ENCODE measurements around the gene RNF166.

RNF166 gene

DNA sequence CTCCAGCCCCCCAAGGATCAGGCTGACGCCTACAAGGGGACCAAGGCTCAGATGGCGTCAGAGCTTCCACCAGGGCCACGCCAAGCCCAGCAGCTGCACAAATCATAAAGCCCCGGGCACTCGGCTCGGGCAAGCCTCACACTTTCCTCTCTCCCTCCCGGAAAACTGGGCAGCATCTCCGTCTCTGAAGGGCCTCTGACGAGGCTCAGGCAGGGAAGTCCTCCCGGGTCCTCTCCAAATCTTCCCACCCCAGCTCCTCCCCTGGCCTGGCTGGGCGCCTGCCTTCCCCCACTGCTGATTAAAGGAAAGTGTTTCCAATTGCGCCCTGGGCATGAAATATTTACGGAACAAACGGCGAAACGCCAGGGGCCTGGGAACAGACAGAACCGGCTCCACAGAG lies 40.3 kb upstream of the RNF166 start:
- Histone ChIP-seq H3K9ac (ENCODE audit: low read depth, low read length) (no peak overlapping the region), H3K27me3 (ENCODE audit: control insufficient read depth, insufficient read depth, low read length) (no peaks in the 10 kb centered on the region), H3K4me1 (ENCODE audit: control insufficient read depth, insufficient read depth, low read length) (peaks cover 2% of the 10 kb centered on the region), H3K36me3 (ENCODE audit: control insufficient read depth, insufficient read depth, low read length) (no peaks in the 10 kb centered on the region), H3K9me3 (ENCODE audit: control insufficient read depth, insufficient read depth, low read length) (no peaks in the 10 kb centered on the region), H3K4me3 (ENCODE audit: low read depth, low read length) (no peak overlapping the region)

DNA sequence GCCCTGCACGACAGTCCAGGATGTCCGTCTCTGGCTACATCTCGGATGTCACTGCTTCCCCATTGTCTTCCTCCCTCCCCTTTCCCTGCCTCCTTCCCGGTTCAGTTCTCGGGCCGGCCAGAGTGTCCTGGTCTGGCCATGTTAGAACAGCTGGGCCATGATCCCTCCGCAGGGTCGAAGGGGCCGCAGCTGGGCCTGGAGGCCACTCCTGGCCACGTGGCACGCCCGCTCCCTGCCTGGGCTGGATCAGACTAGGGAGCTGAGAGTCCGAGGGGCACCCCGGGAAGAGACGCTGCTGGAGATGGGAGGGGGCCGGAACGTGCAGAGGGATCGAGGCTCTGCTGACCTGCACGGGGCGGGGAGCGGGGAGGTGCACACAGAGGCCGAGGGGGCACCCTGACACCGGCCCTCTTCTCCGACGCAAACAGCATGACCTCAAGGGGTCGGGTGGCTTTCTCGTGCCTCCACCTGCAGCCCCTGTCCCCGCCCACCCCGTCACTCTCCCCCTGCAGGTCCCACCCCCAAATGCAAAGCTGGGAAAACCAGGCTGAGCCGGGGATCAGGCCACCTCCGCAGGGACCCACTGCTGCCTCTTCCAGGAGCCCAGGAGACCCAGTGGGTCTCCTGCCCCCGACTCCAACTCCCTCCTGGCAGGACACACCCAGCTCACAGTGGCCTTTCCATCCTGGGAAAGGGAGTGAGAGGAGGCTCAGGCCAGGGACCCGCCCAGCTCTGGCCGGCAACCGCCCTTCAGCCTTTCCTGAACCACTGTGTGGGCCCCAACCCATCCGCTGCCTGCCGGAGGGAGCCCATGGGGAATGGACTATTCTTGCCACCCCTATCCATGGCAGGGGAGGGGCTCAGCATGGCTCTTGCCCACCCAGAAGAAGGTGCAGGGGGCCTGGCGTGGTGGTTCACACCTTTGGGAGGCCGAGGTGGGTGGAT lies 38.6 kb upstream of the RNF166 start:
- Histone ChIP-seq H3K27me3 (ENCODE audit: control insufficient read depth, insufficient read depth, low read length) (no peaks in the 10 kb centered on the region), H3K4me3 (ENCODE audit: low read depth, low read length) (no peak overlapping the region), H3K4me1 (ENCODE audit: control insufficient read depth, insufficient read depth, low read length) (peaks cover 2% of the 10 kb centered on the region), H3K36me3 (ENCODE audit: control insufficient read depth, insufficient read depth, low read length) (peaks cover 3% of the 10 kb centered on the region), H3K9ac (ENCODE audit: low read depth, low read length) (no peak overlapping the region), H3K9me3 (ENCODE audit: control insufficient read depth, insufficient read depth, low read length) (no peaks in the 10 kb centered on the region)

DNA sequence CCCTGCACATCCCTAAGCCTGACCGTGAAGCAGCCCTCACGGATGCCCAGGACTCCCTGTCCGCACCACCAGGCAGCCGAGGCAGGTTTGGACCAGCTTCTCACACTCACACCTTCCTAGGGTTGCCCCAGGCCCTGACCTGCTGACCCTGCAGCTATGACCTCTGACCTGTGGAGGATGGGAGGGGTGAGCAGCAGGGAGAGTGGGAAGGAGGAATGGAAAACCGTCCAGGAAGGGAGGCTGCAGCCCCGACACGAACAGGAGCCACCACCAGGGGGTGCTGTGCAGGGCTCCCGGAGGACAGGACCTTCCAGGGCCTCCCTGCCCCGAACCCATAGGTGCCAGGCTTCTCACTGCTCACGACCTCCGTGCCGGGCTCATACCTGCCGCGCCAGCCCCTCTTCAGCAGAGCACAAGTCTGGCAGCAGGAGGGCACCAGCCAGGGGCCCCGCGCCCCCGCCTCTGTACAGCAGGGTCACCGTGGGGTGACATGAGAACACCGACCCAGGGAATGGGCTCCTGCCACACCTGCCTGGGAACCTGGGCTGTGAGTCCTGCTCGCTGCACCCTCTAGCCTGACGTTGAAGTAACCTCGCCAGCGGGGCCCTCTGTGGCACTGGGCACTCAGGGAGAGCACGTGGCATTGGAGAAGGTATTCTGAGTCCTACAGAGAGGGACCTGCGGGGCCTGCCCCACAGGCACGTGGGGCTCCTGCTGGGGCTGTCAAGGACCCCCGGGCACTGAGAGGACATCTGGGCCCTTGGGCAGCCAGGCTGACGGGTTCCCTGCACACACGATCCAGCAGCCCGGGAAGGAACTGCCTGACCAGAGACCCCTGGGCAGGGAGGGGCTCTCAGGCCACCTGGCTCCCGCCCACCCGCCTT lies 37.7 kb upstream of the RNF166 start:
- H3K36me3 ChIP-seq (ENCODE audit: control insufficient read depth, insufficient read depth, low read length) = peaks cover 3% of the 10 kb centered on the region
- no peak overlapping the region for H3K9ac ChIP-seq (ENCODE audit: low read depth, low read length)
- no peaks in the 10 kb centered on the region for H3K9me3 ChIP-seq (ENCODE audit: control insufficient read depth, insufficient read depth, low read length)
- peaks cover 2% of the 10 kb centered on the region for H3K4me1 ChIP-seq (ENCODE audit: control insufficient read depth, insufficient read depth, low read length)
- H3K27me3 ChIP-seq (ENCODE audit: control insufficient read depth, insufficient read depth, low read length) = no peaks in the 10 kb centered on the region
- no peak overlapping the region for H3K4me3 ChIP-seq (ENCODE audit: low read depth, low read length)

DNA sequence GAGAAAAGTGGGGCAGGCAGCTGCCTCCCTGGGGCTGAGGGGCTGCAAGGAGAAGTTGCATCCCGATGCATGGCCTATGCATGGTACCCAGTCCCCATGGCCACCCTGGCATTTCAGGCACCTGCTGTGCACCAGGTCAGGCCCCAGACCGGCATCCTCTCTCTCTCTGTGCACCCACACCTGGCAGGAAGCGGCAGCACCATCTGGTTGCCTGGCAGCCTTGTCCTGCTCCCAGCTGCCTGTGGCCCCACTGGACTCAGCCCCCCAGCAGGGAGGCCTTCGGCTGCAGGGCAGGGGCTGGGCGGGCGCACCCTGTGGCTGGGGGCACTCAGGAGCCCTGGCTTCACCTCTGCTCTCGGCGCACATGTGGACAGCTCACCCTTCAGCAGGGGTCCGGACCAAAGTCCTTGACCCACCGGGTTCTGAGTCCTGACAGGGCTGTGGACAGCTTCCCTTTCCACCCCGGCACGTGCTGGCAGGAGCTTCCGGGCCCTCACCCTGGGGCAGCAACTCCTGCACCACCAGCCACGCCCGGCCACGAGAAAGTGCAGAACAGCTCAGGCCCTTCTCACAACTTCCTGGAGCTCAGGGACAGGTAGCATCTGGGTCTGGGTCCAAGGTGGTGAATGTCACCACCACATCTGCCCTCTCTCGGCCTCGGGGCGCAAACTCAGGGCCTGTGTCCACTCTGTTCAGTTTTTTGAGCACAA lies 36.8 kb upstream of the RNF166 start:
- H3K27me3 ChIP-seq (ENCODE audit: control insufficient read depth, insufficient read depth, low read length) = no peaks in the 10 kb centered on the region
- H3K4me1 ChIP-seq (ENCODE audit: control insufficient read depth, insufficient read depth, low read length) = peaks cover 2% of the 10 kb centered on the region
- no peak overlapping the region for H3K9ac ChIP-seq (ENCODE audit: low read depth, low read length)
- peaks cover 3% of the 10 kb centered on the region for H3K36me3 ChIP-seq (ENCODE audit: control insufficient read depth, insufficient read depth, low read length)
- H3K4me3 ChIP-seq (ENCODE audit: low read depth, low read length) = no peak overlapping the region
- H3K9me3 ChIP-seq (ENCODE audit: control insufficient read depth, insufficient read depth, low read length) = no peaks in the 10 kb centered on the region

DNA sequence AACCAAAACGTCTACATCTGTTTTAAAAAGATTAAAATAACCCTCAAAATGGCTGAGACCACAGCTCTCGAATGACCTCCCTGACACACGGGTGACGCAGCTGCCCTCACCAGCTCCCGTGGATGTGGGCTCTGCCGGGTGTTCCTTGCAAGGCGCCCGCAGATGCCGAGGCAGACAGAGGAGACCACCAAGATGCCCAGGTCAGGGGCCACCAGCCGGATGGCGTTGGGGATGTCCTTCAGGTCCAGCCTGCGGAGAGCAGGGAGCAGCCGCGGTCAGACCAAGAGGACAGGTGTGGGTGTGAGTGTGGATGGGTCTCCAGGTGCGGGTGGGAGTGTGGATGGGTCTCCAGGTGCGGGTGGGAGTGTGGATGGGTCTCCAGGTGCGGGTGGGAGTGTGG lies 35.2 kb upstream of the RNF166 start:
- Histone ChIP-seq H3K4me3 (ENCODE audit: low read depth, low read length) (no peak overlapping the region), H3K4me1 (ENCODE audit: control insufficient read depth, insufficient read depth, low read length) (peaks cover 2% of the 10 kb centered on the region), H3K9me3 (ENCODE audit: control insufficient read depth, insufficient read depth, low read length) (no peaks in the 10 kb centered on the region), H3K27me3 (ENCODE audit: control insufficient read depth, insufficient read depth, low read length) (no peaks in the 10 kb centered on the region), H3K9ac (ENCODE audit: low read depth, low read length) (no peak overlapping the region), H3K36me3 (ENCODE audit: control insufficient read depth, insufficient read depth, low read length) (peaks cover 5% of the 10 kb centered on the region)

DNA sequence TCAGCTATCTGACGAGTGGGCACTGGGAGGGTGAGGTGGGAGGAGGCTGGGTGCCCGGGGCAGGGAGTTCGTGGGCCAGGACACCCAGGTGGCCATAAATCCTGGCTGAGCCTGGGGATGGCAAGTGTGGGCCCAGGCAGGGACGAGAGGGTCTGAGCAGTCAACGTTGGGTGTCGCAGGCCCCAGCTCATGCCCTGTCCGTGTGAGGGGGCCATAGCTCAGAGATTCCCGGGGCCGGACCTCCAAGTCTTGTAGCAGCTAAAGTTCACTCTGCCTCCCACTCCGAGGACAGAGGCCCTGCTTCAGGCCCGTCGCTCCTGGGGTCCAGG lies 34.5 kb upstream of the RNF166 start:
- H3K9ac ChIP-seq (ENCODE audit: low read depth, low read length) = no peak overlapping the region

DNA sequence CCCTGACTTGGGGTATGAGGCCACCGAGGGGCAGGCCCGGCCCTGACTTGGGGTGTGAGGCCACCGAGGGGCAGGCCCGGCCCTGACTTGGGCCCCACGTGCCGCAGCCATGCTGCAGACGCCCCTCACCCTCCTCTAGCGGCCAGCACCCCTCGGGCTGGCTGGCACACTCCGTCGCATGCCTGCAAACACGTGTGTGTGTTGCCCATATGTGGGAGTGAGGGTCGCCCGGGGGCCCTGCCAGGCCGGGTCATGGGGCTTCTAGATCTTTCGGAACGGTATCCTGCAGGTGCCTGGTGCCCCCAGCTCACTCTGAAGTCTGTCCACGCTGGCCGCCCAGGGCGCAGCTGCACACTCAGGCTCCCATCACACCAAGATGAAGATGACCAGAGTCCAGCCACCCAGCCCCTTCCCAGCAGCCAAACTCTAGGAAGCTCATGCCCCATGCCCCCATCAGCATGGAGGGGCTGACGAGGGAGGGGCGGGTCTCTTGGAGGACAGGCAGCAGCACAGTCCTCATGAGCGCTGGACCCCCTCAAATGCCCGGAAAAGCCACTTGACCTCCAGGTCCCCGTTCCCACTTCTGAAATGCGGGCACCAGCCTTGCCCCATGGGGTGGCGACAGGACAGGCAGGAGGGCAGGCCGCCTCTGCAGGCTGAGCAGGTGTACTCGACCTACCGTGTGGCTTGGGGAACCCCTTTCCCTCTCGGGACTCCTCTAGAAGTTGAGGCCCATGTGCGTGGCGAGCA lies 33.9 kb upstream of the RNF166 start:
- no peaks in the 10 kb centered on the region for H3K27me3 ChIP-seq (ENCODE audit: control insufficient read depth, insufficient read depth, low read length)
- H3K36me3 ChIP-seq (ENCODE audit: control insufficient read depth, insufficient read depth, low read length) = peaks cover 8% of the 10 kb centered on the region
- no peaks in the 10 kb centered on the region for H3K9me3 ChIP-seq (ENCODE audit: control insufficient read depth, insufficient read depth, low read length)
- H3K4me3 ChIP-seq (ENCODE audit: low read depth, low read length) = no peak overlapping the region
- H3K9ac ChIP-seq (ENCODE audit: low read depth, low read length) = no peak overlapping the region
- peaks cover 2% of the 10 kb centered on the region for H3K4me1 ChIP-seq (ENCODE audit: control insufficient read depth, insufficient read depth, low read length)

More for the DNA sequence above, 34.5 kb upstream of the RNF166 start:
- Histone ChIP-seq H3K27me3 (ENCODE audit: control insufficient read depth, insufficient read depth, low read length) (no peaks in the 10 kb centered on the region), H3K4me3 (ENCODE audit: low read depth, low read length) (no peak overlapping the region), H3K36me3 (ENCODE audit: control insufficient read depth, insufficient read depth, low read length) (peaks cover 6% of the 10 kb centered on the region), H3K9me3 (ENCODE audit: control insufficient read depth, insufficient read depth, low read length) (no peaks in the 10 kb centered on the region), H3K4me1 (ENCODE audit: control insufficient read depth, insufficient read depth, low read length) (peaks cover 2% of the 10 kb centered on the region)

DNA sequence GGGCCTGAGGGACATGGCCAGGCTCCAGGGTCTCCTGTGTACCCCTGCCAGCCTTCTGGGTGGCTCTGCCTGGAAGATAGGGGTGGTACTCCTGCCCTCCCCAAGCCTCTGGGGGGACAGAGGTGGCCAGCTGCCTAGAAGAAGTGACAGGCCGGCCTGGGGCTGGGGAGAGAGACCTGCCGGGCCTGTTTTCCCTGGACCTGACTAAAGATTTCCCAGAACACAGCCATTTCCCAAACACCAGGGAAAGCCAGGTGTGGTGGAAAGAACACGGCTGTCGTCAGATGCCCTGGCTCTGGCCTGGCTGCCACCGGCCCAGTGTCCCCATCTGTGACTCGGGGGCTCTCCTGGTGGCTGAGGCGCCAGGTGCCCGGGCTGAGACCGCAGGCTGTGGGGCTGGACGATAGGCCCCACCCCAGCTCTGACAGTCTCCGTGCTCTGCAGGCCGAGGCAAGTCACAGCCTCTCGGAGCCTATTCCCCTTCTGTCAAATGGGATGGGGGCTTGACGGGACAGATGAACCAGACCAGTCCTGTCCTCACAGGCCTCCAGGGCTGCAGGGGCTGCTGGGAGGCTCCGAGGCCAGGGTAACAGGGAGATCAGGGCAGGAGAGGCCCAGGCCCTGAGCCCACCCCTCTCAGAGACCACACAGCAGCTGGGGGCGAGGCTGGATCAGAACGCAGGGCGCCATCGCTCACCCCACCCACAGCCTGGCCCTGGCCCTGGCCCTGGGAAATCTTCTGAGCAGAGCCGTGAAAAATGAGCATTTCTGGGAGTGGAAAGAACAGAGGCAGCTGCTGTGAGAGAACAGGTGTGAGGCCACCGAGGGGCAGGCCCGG lies 33.1 kb upstream of the RNF166 start:
- H3K9me3 ChIP-seq (ENCODE audit: control insufficient read depth, insufficient read depth, low read length) = no peaks in the 10 kb centered on the region
- H3K9ac ChIP-seq (ENCODE audit: low read depth, low read length) = no peak overlapping the region
- peaks cover 2% of the 10 kb centered on the region for H3K4me1 ChIP-seq (ENCODE audit: control insufficient read depth, insufficient read depth, low read length)
- H3K4me3 ChIP-seq (ENCODE audit: low read depth, low read length) = no peak overlapping the region
- peaks cover 8% of the 10 kb centered on the region for H3K36me3 ChIP-seq (ENCODE audit: control insufficient read depth, insufficient read depth, low read length)
- H3K27me3 ChIP-seq (ENCODE audit: control insufficient read depth, insufficient read depth, low read length) = no peaks in the 10 kb centered on the region

DNA sequence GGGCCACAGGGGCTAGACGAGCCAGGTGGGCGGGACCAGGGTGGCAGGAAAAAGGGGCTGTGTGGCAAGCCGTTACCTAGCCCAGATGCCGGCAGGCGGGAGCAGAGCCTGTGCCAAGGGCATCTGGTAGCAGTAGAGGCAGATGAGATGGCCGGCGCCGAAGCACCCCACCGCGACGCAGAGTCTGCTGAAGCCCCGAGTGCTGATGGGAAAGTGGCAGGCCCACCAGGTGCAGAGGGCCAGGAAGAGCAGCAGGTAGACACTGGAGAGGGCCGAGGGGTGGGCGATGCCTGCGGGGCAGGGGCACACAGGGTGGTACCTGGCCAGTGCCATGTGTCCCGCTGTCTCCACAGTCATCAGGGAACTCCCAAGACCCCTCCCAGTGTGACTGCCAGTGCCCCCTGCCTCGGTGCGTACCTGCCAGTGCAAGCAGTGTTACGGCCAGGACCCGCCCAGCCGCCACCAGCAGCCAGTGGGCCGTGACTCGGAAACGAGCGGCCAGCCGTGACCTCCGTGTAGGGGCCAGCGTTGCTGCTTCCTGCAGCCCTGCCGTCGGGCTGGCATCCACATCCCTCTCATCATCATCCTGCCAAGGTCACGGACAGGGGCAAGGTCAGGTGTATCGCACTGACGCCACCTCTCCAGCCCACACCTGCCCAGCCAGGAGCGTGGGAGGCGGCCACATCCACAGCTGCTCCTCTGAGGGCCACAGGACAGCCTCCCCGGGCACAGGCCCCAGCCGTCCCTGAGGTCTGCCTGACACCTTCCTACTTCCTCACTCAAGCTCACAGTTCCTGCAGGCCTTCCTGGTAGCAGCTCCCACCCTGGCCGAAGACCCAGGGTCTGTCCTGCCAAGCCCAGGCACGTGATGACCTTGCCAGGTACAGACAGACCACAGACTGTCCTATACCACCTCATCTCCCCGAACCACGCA lies 32.2 kb upstream of the RNF166 start:
- Histone ChIP-seq H3K4me3 (ENCODE audit: low read depth, low read length) (no peak overlapping the region), H3K9ac (ENCODE audit: low read depth, low read length) (no peak overlapping the region), H3K36me3 (ENCODE audit: control insufficient read depth, insufficient read depth, low read length) (peaks cover 10% of the 10 kb centered on the region), H3K9me3 (ENCODE audit: control insufficient read depth, insufficient read depth, low read length) (no peaks in the 10 kb centered on the region), H3K27me3 (ENCODE audit: control insufficient read depth, insufficient read depth, low read length) (no peaks in the 10 kb centered on the region), H3K4me1 (ENCODE audit: control insufficient read depth, insufficient read depth, low read length) (no peaks in the 10 kb centered on the region)
